Gastrocnemius medialis (tissue), 4 donors: Measurements from ENCODE around the gene NAALADL1. TPM values are rescaled to one million over a fixed set of nuclear protein-coding genes. Genes with fewer than 3 reads are reported as not detected.

Source experiments
- ATAC-seq, 2 donors: fragments of 150-250 bp; one replicate each; pipeline ENCODE4 v1.9.1; 2016
- DNase-seq, 2 donors: peaks; one replicate each; pipeline ENCODE4 v3.0.0-alpha.2; 2019
- H3K27ac ChIP-seq, 4 donors: fragments of 200-600 bp; sonication (generic); 1 replicate in 1 of 4; 2 replicates in 3 of 4; pipeline ENCODE4 v1.5.1; 2016 to 2018; ENCODE audit warnings: mild to moderate bottlenecking in 2 of 4, moderate library complexity in 1 of 4
- H3K27me3 ChIP-seq, 3 donors: fragments of 200-600 bp; sonication (generic) in 2 of 3; 1 replicate in 1 of 3; 2 replicates in 2 of 3; pipeline versions ENCODE4 v1.5.1 to v1.6.0; 2016 to 2019; ENCODE audit warnings: mild to moderate bottlenecking in 1 of 3, moderate library complexity in 1 of 3
- H3K36me3 ChIP-seq, 2 donors: fragments of 200-600 bp; sonication (generic) in 1 of 2; one replicate each; pipeline ENCODE4 v1.5.1; 2017 to 2018
- H3K4me1 ChIP-seq, 2 donors: fragments of 200-600 bp; sonication (generic) in 1 of 2; one replicate each; pipeline ENCODE4 v1.5.1; 2016 to 2017; ENCODE audit warnings: mild to moderate bottlenecking in 2 of 2
- H3K4me3 ChIP-seq, 4 donors: fragments of 200-600 bp; sonication (generic) in 3 of 4; 1 replicate in 1 of 4; 2 replicates in 3 of 4; pipeline ENCODE4 v1.5.1; 2016 to 2019; ENCODE audit warnings: mild to moderate bottlenecking in 2 of 4
- H3K9me3 ChIP-seq, 3 donors: fragments of 200-600 bp; sonication (generic) in 2 of 3; 1 replicate in 1 of 3; 2 replicates in 2 of 3; pipeline ENCODE4 v1.5.1; 2016 to 2019
- CTCF ChIP-seq, 5 experiments: fragments of 450-650 bp in 3 of 5; fragments of 200-600 bp in 2 of 5; sonication (generic) in 2 of 5; IDR thresholded peaks in 4 of 5; conservative IDR thresholded peaks in 1 of 5; 1 replicate in 4 of 5; 2 replicates in 1 of 5; pipeline ENCODE4 v1.5.1; 2016 to 2019; ENCODE audit warnings: antibody characterized with exemption in 5 of 5, mild to moderate bottlenecking in 3 of 5, moderate library complexity in 3 of 5
- POLR2A ChIP-seq, 2 donors: fragments of 450-650 bp; IDR thresholded peaks; one replicate each; pipeline ENCODE4 v1.6.1; 2017; ENCODE audit warnings: antibody characterized with exemption in 2 of 2, mild to moderate bottlenecking in 2 of 2, moderate library complexity in 2 of 2
- in situ Hi-C, 4 donors: fragments of 200-750 bp; cut with MboI; loops; one replicate each; pipeline versions ENCODE4 v1.15.0 to v1.8.0; 2017; ENCODE audit warnings: low sequenced_read_pairs in 4 of 4
- intact Hi-C: fragments of 100-400 bp; cut with DNase I; formaldehyde crosslinking; loops from one replicate; pipeline ENCODE4 v1.15.1; 2023; ENCODE audit warnings: low total_unique reads
- total RNA-seq, 4 donors: library from RNA; depleted of rRNA; stranded (reverse); fragments of >200 nt; gene quantifications; one replicate each; pipeline versions ENCODE4 v1.1.0 to v1.2.3, GENCODE V29; 2016

Gene NAALADL1
- total RNA-seq, 4 donors from 2014 or later, result 0.22 to 4.0 (median 2.6) TPM

- no peaks in the 10 kb centered on the region for H3K4me1 ChIP-seq
- H3K36me3 ChIP-seq, result no peaks in the 10 kb centered on the region
- no peaks in the 10 kb centered on the region for H3K9me3 ChIP-seq
- DNase-seq, result no peak
- no peak overlapping the region for H3K27ac ChIP-seq
- in situ Hi-C loops, result no loop called here
- no peak overlapping the region for H3K4me3 ChIP-seq
- no peak for ATAC-seq
- no peaks in the 10 kb centered on the region for H3K27me3 ChIP-seq
- TF ChIP-seq CTCF (IDR thresholded peaks at IDR 0.05 in 4 of 5, conservative IDR thresholded peaks at IDR 0.05 in 1 of 5) (no peak), POLR2A (IDR thresholded peaks at IDR 0.05) (no peak)
- intact Hi-C loops, result no loop called here
Measured at GRCh38 chr11:65051398-65051858, 6.9 kb downstream of the NAALADL1 start.

- Histone ChIP-seq H3K4me1 (peaks cover 0 to 4% of the 10 kb centered on the region in 2 donors), H3K4me3 (peak overlapping the region; percentile 47 to 52 (median 48)), H3K9me3 (no peaks in the 10 kb centered on the region), H3K36me3 (peaks cover 0 to 10% of the 10 kb centered on the region in 2 donors), H3K27ac (peak overlapping the region; percentile 29 to 48 (median 34)), H3K27me3 (no peaks in the 10 kb centered on the region)
- DNase-seq, result no peak
- TF ChIP-seq POLR2A (IDR thresholded peaks at IDR 0.05) (no peak), CTCF (IDR thresholded peaks at IDR 0.05 in 4 of 5, conservative IDR thresholded peaks at IDR 0.05 in 1 of 5) (no peak)
- intact Hi-C loops, result no loop called here
- ATAC-seq, result no peak
- in situ Hi-C loops, result no loop called here
Measured at GRCh38 chr11:65047581-65048422, 10.6 kb downstream of the NAALADL1 start.

- no peaks in the 10 kb centered on the region for H3K27me3 ChIP-seq
- ATAC-seq (no peak), DNase-seq (no peak)
- no peak overlapping the region for H3K4me3 ChIP-seq
- peaks cover 8 to 15% of the 10 kb centered on the region in 2 donors for H3K4me1 ChIP-seq
- intact Hi-C loops, result no loop called here
- peaks cover 0 to 10% of the 10 kb centered on the region in 2 donors for H3K36me3 ChIP-seq
- in situ Hi-C loops, result no loop called here
- H3K27ac ChIP-seq, result no peak overlapping the region
- H3K9me3 ChIP-seq, result no peaks in the 10 kb centered on the region
- no peak for TF ChIP-seq POLR2A (IDR thresholded peaks at IDR 0.05)
- TF ChIP-seq CTCF (IDR thresholded peaks at IDR 0.05 in 4 of 5, conservative IDR thresholded peaks at IDR 0.05 in 1 of 5), result no peak
Measured at GRCh38 chr11:65045728-65046127, 12.6 kb downstream of the NAALADL1 start.

GRCh38 chr11:65045061-65045460 lies 13.3 kb downstream of the NAALADL1 start:
- H3K36me3 ChIP-seq, result peaks cover 0 to 10% of the 10 kb centered on the region in 2 donors
- H3K27ac ChIP-seq, result no peak overlapping the region
- H3K9me3 ChIP-seq, result no peaks in the 10 kb centered on the region
- in situ Hi-C loops, result no loop called here
- H3K4me3 ChIP-seq, result no peak overlapping the region
- intact Hi-C loops, result no loop called here
- no peak for TF ChIP-seq CTCF (IDR thresholded peaks at IDR 0.05 in 4 of 5, conservative IDR thresholded peaks at IDR 0.05 in 1 of 5)
- no peak for TF ChIP-seq POLR2A (IDR thresholded peaks at IDR 0.05)
- H3K4me1 ChIP-seq, result peaks cover 14 to 18% of the 10 kb centered on the region in 2 donors
- ATAC-seq (no peak), DNase-seq (no peak)
- H3K27me3 ChIP-seq, result no peaks in the 10 kb centered on the region
